Lower leg skin (tissue), 4 donors: ENCODE measurements around the gene HCST. TPM values are rescaled to one million over a fixed set of nuclear protein-coding genes. Genes with fewer than 3 reads are reported as not detected.
A peak's percentile ranks its signal among the peaks of the same experiment; 100 is the strongest.

Experiments used
- DNase-seq, 2 donors: peaks; one replicate each; pipeline ENCODE4 v3.0.0-alpha.2; 2019; ENCODE audit warnings: low spot score in 2 of 2
- H3K4me3 ChIP-seq: fragments of 200-600 bp; sonication (generic); 2 replicates; pipeline ENCODE4 v1.5.1; 2017; ENCODE audit warnings: mild to moderate bottlenecking, low read depth; ENCODE audit not compliant: poor library complexity, severe bottlenecking
- CTCF ChIP-seq, 3 donors: fragments of 450-650 bp; IDR thresholded peaks; one replicate each; pipeline ENCODE4 v1.5.1; 2016; ENCODE audit warnings: antibody characterized with exemption in 3 of 3, mild to moderate bottlenecking in 3 of 3, moderate library complexity in 2 of 3
- POLR2A ChIP-seq, 2 donors: fragments of 450-650 bp; IDR thresholded peaks; one replicate each; pipeline ENCODE4 v1.6.1; 2016 to 2017; ENCODE audit warnings: antibody characterized with exemption in 2 of 2, mild to moderate bottlenecking in 1 of 2, moderate library complexity in 1 of 2
- WGBS, 2 donors: methylation state at CpG; one replicate each; pipeline ENCODE4 v1.1.5; 2018; 5-methylcytosine and 5-hydroxymethylcytosine counted together
- intact Hi-C: fragments of 100-400 bp; cut with DNase I; formaldehyde crosslinking; loops from one replicate; pipeline ENCODE4 v1.15.0; 2023; ENCODE audit warnings: low total_unique reads
- total RNA-seq, 4 donors: library from RNA; depleted of rRNA; stranded (reverse); fragments of >200 nt; gene quantifications; one replicate each; pipeline ENCODE4 v1.1.0, GENCODE V29; 2016

The HCST gene
- total RNA-seq, 4 donors from 2014 or later, result 0.79 to 8.4 (median 4.4) TPM; not detected in 1

GRCh38 chr19:35904311-35905068, 2.2 kb downstream of the HCST start:
- no peak for TF ChIP-seq POLR2A (IDR thresholded peaks at IDR 0.05)
- TF ChIP-seq CTCF (IDR thresholded peaks at IDR 0.05), result no peak
- H3K4me3 ChIP-seq, result no peak overlapping the region
- no peak for DNase-seq
- intact Hi-C loops, result no loop called here
- 86 to 87% methylated on average over 10 of the region's 10 CpGs for WGBS, 2 donors

- DNase-seq, result no peak
- intact Hi-C loops, result no loop called here
- TF ChIP-seq CTCF (IDR thresholded peaks at IDR 0.05), result no peak
- H3K4me3 ChIP-seq, result no peak overlapping the region
- WGBS, 2 donors, result 73 to 79% methylated on average over 6 of the region's 6 CpGs
Observed at GRCh38 chr19:35905178-35905727, 2.9 kb downstream of the HCST start.

GRCh38 chr19:35907377-35907745, 5.0 kb downstream of the HCST start:
- no peak for DNase-seq
- no peak for TF ChIP-seq CTCF (IDR thresholded peaks at IDR 0.05)
- TF ChIP-seq POLR2A (IDR thresholded peaks at IDR 0.05), result no peak
- H3K4me3 ChIP-seq, result peak overlapping the region; percentile 13
- intact Hi-C loops, result no loop called here
- WGBS, 2 donors, result 55 to 57% methylated on average over 12 of the region's 12 CpGs

- TF ChIP-seq POLR2A (IDR thresholded peaks at IDR 0.05) (no peak), CTCF (IDR thresholded peaks at IDR 0.05) (no peak)
- intact Hi-C loops, result no loop called here
- peak in 1 of 2 donors; percentile 27 for DNase-seq
- H3K4me3 ChIP-seq, result peak within 1 kb of the TSS; percentile 13
- WGBS, 2 donors, result 65 to 73% methylated on average over 9 of the region's 9 CpGs
Observed at GRCh38 chr19:35908010-35908441, 5.7 kb downstream of the HCST start, which contains the start of gene TYROBP. Gene TYROBP, minus strand, starts transcription at chr19:35908295. Its CDS starts 67 bp downstream, at chr19:35908228.

- H3K4me3 ChIP-seq, result no peak overlapping the region
- 64 to 75% methylated on average over 9 to 10 of the region's 10 CpGs for WGBS, 2 donors
Observed at GRCh38 chr19:35908973-35909683, 6.8 kb downstream of the HCST start.

More at GRCh38 chr19:35908973-35909683, 6.8 kb downstream of the HCST start:
- DNase-seq, result peak; percentile 68 to 94
- TF ChIP-seq CTCF (IDR thresholded peaks at IDR 0.05), result no peak
- TF ChIP-seq POLR2A (IDR thresholded peaks at IDR 0.05), result no peak
- intact Hi-C loops, result no loop called here
